K562 (cell line): ENCODE measurements around the gene FAM53C. TPM values are rescaled to one million over a fixed set of nuclear protein-coding genes. Genes with fewer than 3 reads are reported as not detected.

Experiments used
- BMI1 ChIP-seq: fragments of 150-350 bp; IDR thresholded peaks from 2 replicates; pipeline ENCODE4 v1.6.1; 2014; ENCODE audit warnings: low read length
- E2F3 ChIP-seq: fragments of 250-450 bp; sonication (Bioruptor Pico); IDR thresholded peaks from 2 replicates; pipeline ENCODE4 v1.4.0; 2020; ENCODE audit warnings: mild to moderate bottlenecking
- ETV5 ChIP-seq: sonication (generic); formaldehyde crosslinking; IDR thresholded peaks from 2 replicates; pipeline ENCODE4 v1.4.0; 2020; ENCODE audit warnings: low read depth, mild to moderate bottlenecking, missing genetic modification reagents
- FIP1L1 ChIP-seq: fragments of 200-400 bp; formaldehyde crosslinking; IDR thresholded peaks from 2 replicates; pipeline ENCODE4 v1.6.1; 2018; ENCODE audit warnings: mild to moderate bottlenecking, low read depth, low read length; ENCODE audit not compliant: poor library complexity, severe bottlenecking
- GABPA ChIP-seq: fragments of 200-800 bp; sonication (Bioruptor generic); conservative IDR thresholded peaks from 2 replicates; pipeline ENCODE4 v1.6.1; 2016; ENCODE audit warnings: low read depth, missing genetic modification characterization, missing compliant biosample characterization
- GATAD2A ChIP-seq: fragments of 450-650 bp; IDR thresholded peaks from 2 replicates; pipeline ENCODE4 v1.6.1; 2017
- MED1 ChIP-seq: sonication (generic); formaldehyde crosslinking; IDR thresholded peaks from 2 replicates; pipeline ENCODE4 v1.8.1; 2023; ENCODE audit warnings: missing genetic modification reagents, borderline replicate concordance
- NR4A1 ChIP-seq, 2 experiments: fragments of 250-450 bp in 1 of 2; fragments of 450-650 bp in 1 of 2; sonication (Bioruptor Pico) in 1 of 2; IDR thresholded peaks; 2 replicates each; pipeline versions ENCODE4 v1.4.0 to v1.6.1; 2016 to 2020; ENCODE audit warnings: mild to moderate bottlenecking in 2 of 2, missing compliant biosample characterization in 1 of 2, missing genetic modification characterization in 1 of 2, moderate library complexity in 1 of 2
- PPARD ChIP-seq: fragments of 250-450 bp; sonication (Bioruptor Pico); IDR thresholded peaks from 2 replicates; pipeline ENCODE4 v1.8.0; 2022; ENCODE audit warnings: inconsistent platforms, mild to moderate bottlenecking, moderate library complexity
- RAD51 ChIP-seq: fragments of 450-650 bp; IDR thresholded peaks from 2 replicates; pipeline ENCODE4 v1.7.1; 2016; ENCODE audit warnings: low read depth, mild to moderate bottlenecking, borderline replicate concordance
- SREBF2 ChIP-seq: sonication (generic); formaldehyde crosslinking; IDR thresholded peaks from 2 replicates; pipeline ENCODE4 v1.4.0; 2020; ENCODE audit warnings: mild to moderate bottlenecking, missing genetic modification reagents
- TAF9B ChIP-seq: fragments of 450-650 bp; IDR thresholded peaks from 2 replicates; pipeline ENCODE4 v1.6.1; 2018; ENCODE audit warnings: mild to moderate bottlenecking; ENCODE audit not compliant: partially characterized antibody
- TRIM24 ChIP-seq, 2 experiments: fragments of 450-650 bp; IDR thresholded peaks; 2 replicates each; pipeline ENCODE4 v1.6.1; 2016
- ZFP1 ChIP-seq: fragments of 450-650 bp; formaldehyde crosslinking; IDR thresholded peaks from 2 replicates; pipeline ENCODE4 v1.4.0; 2020; ENCODE audit warnings: mild to moderate bottlenecking, mixed read lengths
- ZNF436 ChIP-seq: fragments of 250-450, 450-650 bp; sonication (Bioruptor Pico); formaldehyde crosslinking; IDR thresholded peaks from 2 replicates; pipeline ENCODE4 v1.7.0; 2020; ENCODE audit warnings: mild to moderate bottlenecking
- ZNF717 ChIP-seq: fragments of 250-450 bp; sonication (Bioruptor Pico); IDR thresholded peaks from 2 replicates; pipeline ENCODE4 v1.5.0; 2021
- polyA plus RNA-seq, 8 experiments: library from polyadenylated mRNA; depleted of rRNA in 4 of 8; stranded (reverse) in 5 of 8; unstranded in 3 of 8; fragments of >200 nt; fragmentation: Nextera tagmentation in 2 of 8; fragmentation: Illumina TruSeq in 1 of 8; extraction: Ambion mirVana in 2 of 8; extraction: Trizol in 1 of 8; gene quantifications; 2 replicates each; pipeline versions ENCODE4 v1.2.1 to v1.2.3, GENCODE V29; 2011 to 2014; ENCODE audit warnings: inconsistent platforms in 1 of 8, missing spikeins in 1 of 8
- total RNA-seq, 7 experiments: library from RNA; depleted of rRNA in 6 of 7; stranded (reverse); fragments of >200 nt in 6 of 7; fragmentation: Illumina TruSeq in 2 of 7; extraction: Trizol in 2 of 7; gene quantifications; 2 replicates each; pipeline versions ENCODE4 v1.2.1 to v1.2.3, GENCODE V29; 2011 to 2021; ENCODE audit warnings: low replicate concordance in 1 of 7
- TF ChIP-seq, protein P1 (sequence below): fragments of 250-450 bp; sonication (Bioruptor Pico); IDR thresholded peaks from 2 replicates; pipeline ENCODE4 v1.4.0; 2020; ENCODE audit warnings: mild to moderate bottlenecking, moderate library complexity
- TF ChIP-seq, protein P2 (sequence below): fragments of 450-650 bp; IDR thresholded peaks from 2 replicates; pipeline ENCODE4 v1.6.1; 2016; ENCODE audit warnings: borderline replicate concordance
- TF ChIP-seq, protein P3 (sequence below): fragments of 450-650 bp; IDR thresholded peaks from 2 replicates; pipeline ENCODE4 v1.6.1; 2016; ENCODE audit warnings: mild to moderate bottlenecking
- TF ChIP-seq, protein P4 (sequence below), 2 experiments: fragments of 450-650 bp in 1 of 2; sonication (generic) in 1 of 2; formaldehyde crosslinking in 1 of 2; IDR thresholded peaks in 1 of 2; conservative IDR thresholded peaks in 1 of 2; 2 replicates each; pipeline versions ENCODE4 v1.6.1 to v1.8.1; 2016 to 2023; ENCODE audit warnings: mild to moderate bottlenecking in 2 of 2, moderate library complexity in 2 of 2, inconsistent platforms in 1 of 2, missing genetic modification reagents in 1 of 2

The FAM53C gene
- total and polyA plus RNA-seq, 9 of the 15 experiments (the other 6 are each of a cell fraction or from before 2014, with no cell fraction given) = 9.7 to 38.5 (median 25.2) TPM

DNA sequence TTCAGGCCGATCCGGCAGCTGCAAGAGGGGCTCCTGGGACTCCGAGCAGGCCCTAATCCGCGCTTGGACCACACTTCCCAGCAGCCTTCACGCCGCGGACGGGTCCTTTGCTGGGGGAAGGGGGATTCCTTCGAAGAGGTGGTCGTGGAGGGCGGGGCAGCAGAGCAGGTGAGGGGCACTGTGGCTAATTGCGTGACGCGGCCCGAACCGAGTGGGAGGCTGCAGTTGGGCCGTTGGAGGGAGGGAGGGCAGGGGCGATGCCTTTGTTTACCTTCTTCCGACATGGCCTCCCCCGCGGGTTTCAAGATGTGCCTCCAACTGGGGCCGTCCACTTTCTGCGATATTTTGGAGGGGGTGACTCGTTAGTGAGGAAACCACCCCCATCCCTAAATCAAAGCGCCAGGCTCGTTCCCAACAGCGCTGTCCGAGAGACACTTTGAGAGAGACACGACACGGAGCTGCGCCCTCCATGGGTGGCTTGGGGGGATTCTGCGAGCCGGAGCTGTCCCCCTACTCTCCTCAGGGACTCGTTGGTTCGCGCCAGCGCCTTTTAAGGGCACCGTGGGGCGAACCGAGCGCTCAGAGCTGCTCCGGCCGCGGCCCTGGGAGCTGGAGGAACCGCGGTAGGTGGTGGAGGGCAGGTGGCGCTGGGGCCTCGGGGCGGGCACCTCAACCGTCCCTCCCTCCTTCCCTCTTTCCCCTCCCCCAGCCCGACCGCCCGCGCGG, at the start of gene FAM53C (continued):
- TF ChIP-seq, protein P1, sequence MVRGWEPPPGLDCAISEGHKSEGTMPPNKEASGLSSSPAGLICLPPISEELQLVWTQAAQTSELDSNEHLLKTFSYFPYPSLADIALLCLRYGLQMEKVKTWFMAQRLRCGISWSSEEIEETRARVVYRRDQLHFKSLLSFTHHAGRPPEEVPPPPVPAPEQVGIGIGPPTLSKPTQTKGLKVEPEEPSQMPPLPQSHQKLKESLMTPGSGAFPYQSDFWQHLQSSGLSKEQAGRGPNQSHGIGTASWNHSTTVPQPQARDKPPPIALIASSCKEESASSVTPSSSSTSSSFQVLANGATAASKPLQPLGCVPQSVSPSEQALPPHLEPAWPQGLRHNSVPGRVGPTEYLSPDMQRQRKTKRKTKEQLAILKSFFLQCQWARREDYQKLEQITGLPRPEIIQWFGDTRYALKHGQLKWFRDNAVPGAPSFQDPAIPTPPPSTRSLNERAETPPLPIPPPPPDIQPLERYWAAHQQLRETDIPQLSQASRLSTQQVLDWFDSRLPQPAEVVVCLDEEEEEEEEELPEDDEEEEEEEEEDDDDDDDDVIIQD (CRISPR knock-in tag) = no peak
- TF ChIP-seq GABPA (tag) (peak; percentile 53), ZNF436 (0 out of 2 replicates have a peak, but pooled peaks have one; percentile 14), TRIM24 (IDR thresholded peaks at IDR 0.05) (peak in 1 of 2 experiments; percentile 13; a peak in 2 of 4 replicates), ZNF717 (CRISPR knock-in tag) (no peak), SREBF2 (CRISPR knock-in tag) (no peak), BMI1 (no peak), FIP1L1 (peak; percentile 99), ETV5 (peak; percentile 77; the same call in 1 of the 2 replicates), RAD51 (peak; percentile 2; the same call in 1 of the 2 replicates), E2F3 (CRISPR knock-in tag) (peak; percentile 53; the same call in 1 of the 2 replicates), TAF9B (peak; percentile 97), GATAD2A (peak; percentile 83; the same call in 1 of the 2 replicates), ZFP1 (CRISPR knock-in tag) (no peak), NR4A1 (CRISPR knock-in tag; IDR thresholded peaks at IDR 0.05) (no peak), NR4A1 (tag; IDR thresholded peaks at IDR 0.05) (0 out of 2 replicates have a peak, but pooled peaks have one; percentile 4), MED1 (no peak), PPARD (CRISPR knock-in tag) (no peak)
- TF ChIP-seq, protein P2, sequence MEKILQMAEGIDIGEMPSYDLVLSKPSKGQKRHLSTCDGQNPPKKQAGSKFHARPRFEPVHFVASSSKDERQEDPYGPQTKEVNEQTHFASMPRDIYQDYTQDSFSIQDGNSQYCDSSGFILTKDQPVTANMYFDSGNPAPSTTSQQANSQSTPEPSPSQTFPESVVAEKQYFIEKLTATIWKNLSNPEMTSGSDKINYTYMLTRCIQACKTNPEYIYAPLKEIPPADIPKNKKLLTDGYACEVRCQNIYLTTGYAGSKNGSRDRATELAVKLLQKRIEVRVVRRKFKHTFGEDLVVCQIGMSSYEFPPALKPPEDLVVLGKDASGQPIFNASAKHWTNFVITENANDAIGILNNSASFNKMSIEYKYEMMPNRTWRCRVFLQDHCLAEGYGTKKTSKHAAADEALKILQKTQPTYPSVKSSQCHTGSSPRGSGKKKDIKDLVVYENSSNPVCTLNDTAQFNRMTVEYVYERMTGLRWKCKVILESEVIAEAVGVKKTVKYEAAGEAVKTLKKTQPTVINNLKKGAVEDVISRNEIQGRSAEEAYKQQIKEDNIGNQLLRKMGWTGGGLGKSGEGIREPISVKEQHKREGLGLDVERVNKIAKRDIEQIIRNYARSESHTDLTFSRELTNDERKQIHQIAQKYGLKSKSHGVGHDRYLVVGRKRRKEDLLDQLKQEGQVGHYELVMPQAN = no peak
- TF ChIP-seq, protein P3, sequence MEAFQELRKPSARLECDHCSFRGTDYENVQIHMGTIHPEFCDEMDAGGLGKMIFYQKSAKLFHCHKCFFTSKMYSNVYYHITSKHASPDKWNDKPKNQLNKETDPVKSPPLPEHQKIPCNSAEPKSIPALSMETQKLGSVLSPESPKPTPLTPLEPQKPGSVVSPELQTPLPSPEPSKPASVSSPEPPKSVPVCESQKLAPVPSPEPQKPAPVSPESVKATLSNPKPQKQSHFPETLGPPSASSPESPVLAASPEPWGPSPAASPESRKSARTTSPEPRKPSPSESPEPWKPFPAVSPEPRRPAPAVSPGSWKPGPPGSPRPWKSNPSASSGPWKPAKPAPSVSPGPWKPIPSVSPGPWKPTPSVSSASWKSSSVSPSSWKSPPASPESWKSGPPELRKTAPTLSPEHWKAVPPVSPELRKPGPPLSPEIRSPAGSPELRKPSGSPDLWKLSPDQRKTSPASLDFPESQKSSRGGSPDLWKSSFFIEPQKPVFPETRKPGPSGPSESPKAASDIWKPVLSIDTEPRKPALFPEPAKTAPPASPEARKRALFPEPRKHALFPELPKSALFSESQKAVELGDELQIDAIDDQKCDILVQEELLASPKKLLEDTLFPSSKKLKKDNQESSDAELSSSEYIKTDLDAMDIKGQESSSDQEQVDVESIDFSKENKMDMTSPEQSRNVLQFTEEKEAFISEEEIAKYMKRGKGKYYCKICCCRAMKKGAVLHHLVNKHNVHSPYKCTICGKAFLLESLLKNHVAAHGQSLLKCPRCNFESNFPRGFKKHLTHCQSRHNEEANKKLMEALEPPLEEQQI = peak; percentile 45; the same call in 1 of the 2 replicates
- TF ChIP-seq, protein P4, sequence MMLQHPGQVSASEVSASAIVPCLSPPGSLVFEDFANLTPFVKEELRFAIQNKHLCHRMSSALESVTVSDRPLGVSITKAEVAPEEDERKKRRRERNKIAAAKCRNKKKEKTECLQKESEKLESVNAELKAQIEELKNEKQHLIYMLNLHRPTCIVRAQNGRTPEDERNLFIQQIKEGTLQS (IDR thresholded peaks at IDR 0.05) = peak; percentile 91
- TF ChIP-seq, protein P4 (CRISPR knock-in tag; conservative IDR thresholded peaks at IDR 0.05) = peak; percentile 26
